ENCODE measurements around the gene WDCP. TPM values are rescaled to one million over a fixed set of nuclear protein-coding genes. Genes with fewer than 3 reads are reported as not detected.

WDCP gene
- total and polyA plus RNA-seq, 5 donors from 2014 or later = 3.4 to 11.0 (median 5.3) TPM

GRCh38 chr2:24084386-24085199 is 37.4 kb upstream of the WDCP start, which contains the start of gene TP53I3:
TP53I3 (minus strand) TSS chr2:24084834; CDS start chr2:24084326, 508 bp downstream.
- Mint-ChIP-seq H3K4me3 (peak within 1 kb of the TSS; percentile 83 to 88 (median 87)), H3K27ac (peak within 1 kb of the TSS in 2 of 3 donors; percentile 20 to 56), H3K36me3 (peaks cover 13% of the 10 kb centered on the region), H3K9me3 (no peaks in the 10 kb centered on the region), H3K4me1 (peaks cover 0 to 19% (median 14%) of the 10 kb centered on the region in 4 donors), H3K27me3 (no peaks in the 10 kb centered on the region)
- Histone ChIP-seq H3K4me3 (ENCODE audit: low read depth, low read length) (peak within 1 kb of the TSS; percentile 64), H3K9me3 (ENCODE audit: control insufficient read depth in 2 of 2, low read length in 2 of 2) (no peaks in the 10 kb centered on the region), H3K27me3 (ENCODE audit: control insufficient read depth, insufficient read depth, low read length) (no peaks in the 10 kb centered on the region), H3K27ac (ENCODE audit: insufficient read depth, low read length, poor library complexity, severe bottlenecking) (peak within 1 kb of the TSS; percentile 14), H3K4me1 (ENCODE audit: control insufficient read depth, insufficient read depth, low read length, poor library complexity, severe bottlenecking) (peaks cover 17% of the 10 kb centered on the region), H3K36me3 (ENCODE audit: control insufficient read depth, insufficient read depth, low read length) (no peaks in the 10 kb centered on the region)
- DNase-seq (peak; percentile 70 to 83 (median 80)), ATAC-seq (ENCODE audit: low read depth in 2 of 2) (peak; percentile 93)

GRCh38 chr2:24083567-24084385 is 36.6 kb upstream of the WDCP start:
- peak overlapping the region in 1 of 3 donors; percentile 20 for H3K27ac Mint-ChIP-seq
- Histone ChIP-seq H3K36me3 (ENCODE audit: control insufficient read depth, insufficient read depth, low read length) (no peaks in the 10 kb centered on the region), H3K4me1 (ENCODE audit: control insufficient read depth, insufficient read depth, low read length, poor library complexity, severe bottlenecking) (peaks cover 17% of the 10 kb centered on the region), H3K27ac (ENCODE audit: insufficient read depth, low read length, poor library complexity, severe bottlenecking) (peak overlapping the region; percentile 14), H3K27me3 (ENCODE audit: control insufficient read depth, insufficient read depth, low read length) (no peaks in the 10 kb centered on the region), H3K4me3 (ENCODE audit: low read depth, low read length) (peak overlapping the region; percentile 44), H3K9me3 (ENCODE audit: control insufficient read depth in 2 of 2, low read length in 2 of 2) (no peaks in the 10 kb centered on the region)
- H3K9me3 Mint-ChIP-seq = no peaks in the 10 kb centered on the region
- peaks cover 10% of the 10 kb centered on the region for H3K36me3 Mint-ChIP-seq
- DNase-seq = peak in 1 of 3 donors; percentile 69
- H3K27me3 Mint-ChIP-seq = no peaks in the 10 kb centered on the region
- peak; percentile 55 to 56 for ATAC-seq (ENCODE audit: low read depth in 2 of 2)
- peak overlapping the region; percentile 74 to 88 (median 85) for H3K4me3 Mint-ChIP-seq
- peaks cover 0 to 19% (median 14%) of the 10 kb centered on the region in 4 donors for H3K4me1 Mint-ChIP-seq

DNA sequence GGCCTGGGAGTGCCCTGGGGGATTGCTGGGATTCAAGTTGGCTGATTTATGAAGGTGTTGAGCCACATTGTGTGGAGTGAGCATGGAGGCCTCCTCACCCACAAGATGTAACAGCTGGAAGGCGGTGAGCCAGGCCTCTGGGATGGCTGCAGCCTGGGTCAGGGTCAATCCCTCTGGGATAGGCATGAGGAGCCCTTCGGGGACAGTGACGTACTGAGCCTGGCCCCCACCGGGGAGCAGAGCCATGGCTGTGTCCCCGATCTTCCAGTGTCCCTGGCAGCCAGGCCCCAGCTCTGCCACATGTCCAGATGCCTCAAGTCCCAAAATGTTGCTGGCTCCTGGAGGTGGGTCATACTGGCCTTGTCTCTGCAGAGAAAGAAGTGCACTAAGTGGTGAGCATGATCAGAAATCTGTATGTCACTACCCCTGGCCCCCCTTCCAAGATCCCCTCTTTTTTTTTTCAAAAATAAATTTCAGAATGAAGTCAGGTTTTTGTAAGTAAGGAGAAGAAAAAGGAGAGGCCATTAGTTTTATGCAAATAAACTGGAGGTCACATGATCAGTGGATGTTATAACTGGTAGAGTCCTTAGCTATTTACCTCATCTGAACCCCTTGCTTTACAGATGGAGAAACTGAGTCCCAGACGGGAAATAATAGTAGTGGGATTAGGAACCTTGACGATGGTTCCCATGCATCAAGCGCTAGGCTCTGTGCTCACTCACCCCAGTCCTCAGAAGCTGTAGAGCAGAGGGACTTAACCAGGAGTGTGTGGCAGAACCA is 35.8 kb upstream of the WDCP start:
- DNase-seq = no peak
- H3K4me1 ChIP-seq (ENCODE audit: control insufficient read depth, insufficient read depth, low read length, poor library complexity, severe bottlenecking) = peaks cover 17% of the 10 kb centered on the region
- Mint-ChIP-seq H3K4me1 (peaks cover 0 to 21% (median 14%) of the 10 kb centered on the region in 4 donors), H3K27me3 (no peaks in the 10 kb centered on the region), H3K9me3 (no peaks in the 10 kb centered on the region), H3K4me3 (peak overlapping the region; percentile 1 to 88 (median 53)), H3K36me3 (peaks cover 10% of the 10 kb centered on the region), H3K27ac (no peak overlapping the region)
- no peaks in the 10 kb centered on the region for H3K36me3 ChIP-seq (ENCODE audit: control insufficient read depth, insufficient read depth, low read length)
- H3K4me3 ChIP-seq (ENCODE audit: low read depth, low read length) = no peak overlapping the region
- ATAC-seq (ENCODE audit: low read depth in 2 of 2) = no peak
- no peak overlapping the region for H3K27ac ChIP-seq (ENCODE audit: insufficient read depth, low read length, poor library complexity, severe bottlenecking)
- no peaks in the 10 kb centered on the region for H3K9me3 ChIP-seq (ENCODE audit: control insufficient read depth in 2 of 2, low read length in 2 of 2)
- H3K27me3 ChIP-seq (ENCODE audit: control insufficient read depth, insufficient read depth, low read length) = no peaks in the 10 kb centered on the region

DNA sequence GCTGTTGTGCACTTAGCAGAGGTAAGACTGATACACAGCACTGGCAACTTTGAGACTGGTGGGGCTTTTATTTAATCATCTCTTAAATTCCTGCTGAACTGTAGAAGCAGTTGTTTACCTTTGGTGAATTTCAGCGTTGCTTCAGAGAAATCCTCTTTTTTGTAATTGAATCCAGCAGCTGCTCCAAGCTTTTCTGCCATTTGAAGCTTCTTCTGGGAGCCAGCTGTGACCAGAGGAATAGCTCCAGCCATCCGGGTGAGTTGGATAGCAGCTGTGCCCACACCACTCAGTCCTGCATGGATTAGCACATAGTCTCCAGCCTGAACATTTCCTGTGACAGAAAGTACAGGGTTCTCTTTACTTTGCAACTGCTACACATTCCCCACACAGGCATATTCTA is 33.5 kb upstream of the WDCP start:
- H3K9me3 ChIP-seq (ENCODE audit: control insufficient read depth in 2 of 2, low read length in 2 of 2) = no peaks in the 10 kb centered on the region
- H3K27ac Mint-ChIP-seq = no peak overlapping the region
- no peak overlapping the region for H3K4me3 ChIP-seq (ENCODE audit: low read depth, low read length)
- no peaks in the 10 kb centered on the region for H3K27me3 ChIP-seq (ENCODE audit: control insufficient read depth, insufficient read depth, low read length)
- ATAC-seq (ENCODE audit: low read depth in 2 of 2) = no peak
- H3K4me1 ChIP-seq (ENCODE audit: control insufficient read depth, insufficient read depth, low read length, poor library complexity, severe bottlenecking) = peaks cover 28% of the 10 kb centered on the region
- H3K27ac ChIP-seq (ENCODE audit: insufficient read depth, low read length, poor library complexity, severe bottlenecking) = no peak overlapping the region
- no peak for DNase-seq
- H3K9me3 Mint-ChIP-seq = no peaks in the 10 kb centered on the region
- peaks cover 0 to 33% (median 21%) of the 10 kb centered on the region in 4 donors for H3K4me1 Mint-ChIP-seq
- H3K36me3 ChIP-seq (ENCODE audit: control insufficient read depth, insufficient read depth, low read length) = no peaks in the 10 kb centered on the region
- H3K27me3 Mint-ChIP-seq = no peaks in the 10 kb centered on the region
- H3K4me3 Mint-ChIP-seq = no peak overlapping the region
- H3K36me3 Mint-ChIP-seq = peaks cover 10% of the 10 kb centered on the region

DNA sequence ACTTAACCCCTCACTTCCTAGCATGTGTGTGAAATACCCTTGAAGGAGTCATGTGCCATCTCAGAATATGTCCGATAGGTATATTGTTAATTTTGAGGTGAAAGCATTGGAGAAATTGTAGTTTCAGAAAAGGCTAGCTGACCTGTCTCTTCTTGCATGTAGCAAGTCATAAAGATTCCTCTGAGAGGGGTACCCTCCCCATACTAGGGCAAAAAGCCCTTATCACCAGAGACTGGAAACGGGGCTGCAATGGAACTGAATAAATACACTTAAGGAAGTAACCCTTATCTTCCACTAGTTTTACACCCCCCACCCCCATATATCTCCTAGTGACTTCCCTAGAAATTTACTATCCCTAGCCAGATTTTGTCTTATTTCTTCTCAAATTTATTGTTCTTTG is 30.7 kb upstream of the WDCP start:
- H3K9me3 Mint-ChIP-seq = peaks cover 0 to 2% (median 0%) of the 10 kb centered on the region in 7 donors
- no peaks in the 10 kb centered on the region for H3K27me3 Mint-ChIP-seq
- ATAC-seq (ENCODE audit: low read depth in 2 of 2) (no peak), DNase-seq (no peak)
- H3K4me3 Mint-ChIP-seq = peak overlapping the region; percentile 98 to 100 (median 98)
- Histone ChIP-seq H3K27ac (ENCODE audit: insufficient read depth, low read length, poor library complexity, severe bottlenecking) (peak overlapping the region; percentile 88), H3K9me3 (ENCODE audit: control insufficient read depth in 2 of 2, low read length in 2 of 2) (no peaks in the 10 kb centered on the region), H3K27me3 (ENCODE audit: control insufficient read depth, insufficient read depth, low read length) (no peaks in the 10 kb centered on the region), H3K4me3 (ENCODE audit: low read depth, low read length) (no peak overlapping the region), H3K4me1 (ENCODE audit: control insufficient read depth, insufficient read depth, low read length, poor library complexity, severe bottlenecking) (peaks cover 17% of the 10 kb centered on the region), H3K36me3 (ENCODE audit: control insufficient read depth, insufficient read depth, low read length) (peaks cover 10% of the 10 kb centered on the region)
- H3K27ac Mint-ChIP-seq = peak overlapping the region in 2 of 3 donors; percentile 51 to 99
- H3K4me1 Mint-ChIP-seq = peaks cover 5 to 36% (median 22%) of the 10 kb centered on the region in 4 donors
- H3K36me3 Mint-ChIP-seq = peaks cover 18% of the 10 kb centered on the region

DNA sequence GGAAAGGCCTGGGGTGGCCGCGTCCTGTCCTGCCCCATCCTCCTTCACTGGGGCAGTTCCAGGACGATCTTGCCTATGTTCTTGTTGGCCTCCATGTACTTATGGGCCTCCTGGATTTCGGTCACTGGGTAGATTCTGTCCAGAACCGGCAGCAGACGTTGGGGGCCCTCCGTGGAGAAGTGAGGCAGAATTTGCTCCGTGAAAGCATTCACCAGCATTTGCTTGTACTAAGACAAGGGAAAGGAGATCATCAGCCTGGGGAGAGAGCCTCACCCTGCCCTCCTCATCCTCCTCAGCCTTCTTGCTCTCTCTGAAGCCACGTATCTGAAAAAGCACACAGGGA is 30.3 kb upstream of the WDCP start:
- H3K27ac ChIP-seq (ENCODE audit: insufficient read depth, low read length, poor library complexity, severe bottlenecking) = peak overlapping the region; percentile 88
- no peak for ATAC-seq (ENCODE audit: low read depth in 2 of 2)
- Mint-ChIP-seq H3K36me3 (peaks cover 22% of the 10 kb centered on the region), H3K27me3 (no peaks in the 10 kb centered on the region), H3K4me3 (peak overlapping the region; percentile 98 to 100 (median 98)), H3K4me1 (peaks cover 5 to 38% (median 24%) of the 10 kb centered on the region in 4 donors), H3K9me3 (peaks cover 0 to 2% (median 0%) of the 10 kb centered on the region in 7 donors), H3K27ac (peak overlapping the region in 2 of 3 donors; percentile 99 to 100)
- peaks cover 13% of the 10 kb centered on the region for H3K36me3 ChIP-seq (ENCODE audit: control insufficient read depth, insufficient read depth, low read length)
- H3K27me3 ChIP-seq (ENCODE audit: control insufficient read depth, insufficient read depth, low read length) = no peaks in the 10 kb centered on the region
- H3K9me3 ChIP-seq (ENCODE audit: control insufficient read depth in 2 of 2, low read length in 2 of 2) = no peaks in the 10 kb centered on the region
- peaks cover 17% of the 10 kb centered on the region for H3K4me1 ChIP-seq (ENCODE audit: control insufficient read depth, insufficient read depth, low read length, poor library complexity, severe bottlenecking)
- H3K4me3 ChIP-seq (ENCODE audit: low read depth, low read length) = peak overlapping the region; percentile 19
- DNase-seq = no peak

Data from CD4-positive, CD25-positive, alpha-beta regulatory T cell (primary cell).